DMS 273 treated with DMSO at 0.1 percent for 48 hours (cell line): ENCODE measurements around the gene GPR160.
"Not testable (repeated sequence)": the region's sequence is repeated elsewhere in the genome, so short reads cannot be mapped to it uniquely, and the experiment has no call there.

Experiments
- DNase-seq: peaks from one replicate; lab custom pipeline; 2025; lab: John Stamatoyannopoulos, UW

GPR160 gene

GRCh38 chr3:170111147-170111771 lies 73.5 kb downstream of the GPR160 start:
- DNase-seq = no peak

DNA sequence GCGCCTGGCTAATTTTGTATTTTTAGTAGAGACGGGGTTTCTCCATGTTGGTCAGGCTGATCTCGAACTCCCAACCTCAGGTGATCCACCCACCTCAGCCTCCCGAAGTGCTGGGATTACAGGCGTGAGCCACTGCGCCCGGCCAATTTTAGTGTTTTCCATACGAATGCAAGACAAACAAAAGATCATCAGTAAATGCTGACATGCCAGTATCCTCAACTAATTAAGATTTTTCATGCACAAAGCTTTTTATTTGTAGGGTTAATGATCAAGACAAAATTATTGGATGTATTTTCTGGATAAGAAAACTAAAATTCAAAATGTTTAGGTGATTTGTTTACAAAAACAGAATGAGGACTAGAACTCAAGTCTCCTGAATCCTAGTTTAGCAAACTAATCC lies 76.4 kb downstream of the GPR160 start:
- not testable (repeated sequence) for DNase-seq

GRCh38 chr3:170117134-170117533 lies 79.3 kb downstream of the GPR160 start:
- DNase-seq = no peak

DNA sequence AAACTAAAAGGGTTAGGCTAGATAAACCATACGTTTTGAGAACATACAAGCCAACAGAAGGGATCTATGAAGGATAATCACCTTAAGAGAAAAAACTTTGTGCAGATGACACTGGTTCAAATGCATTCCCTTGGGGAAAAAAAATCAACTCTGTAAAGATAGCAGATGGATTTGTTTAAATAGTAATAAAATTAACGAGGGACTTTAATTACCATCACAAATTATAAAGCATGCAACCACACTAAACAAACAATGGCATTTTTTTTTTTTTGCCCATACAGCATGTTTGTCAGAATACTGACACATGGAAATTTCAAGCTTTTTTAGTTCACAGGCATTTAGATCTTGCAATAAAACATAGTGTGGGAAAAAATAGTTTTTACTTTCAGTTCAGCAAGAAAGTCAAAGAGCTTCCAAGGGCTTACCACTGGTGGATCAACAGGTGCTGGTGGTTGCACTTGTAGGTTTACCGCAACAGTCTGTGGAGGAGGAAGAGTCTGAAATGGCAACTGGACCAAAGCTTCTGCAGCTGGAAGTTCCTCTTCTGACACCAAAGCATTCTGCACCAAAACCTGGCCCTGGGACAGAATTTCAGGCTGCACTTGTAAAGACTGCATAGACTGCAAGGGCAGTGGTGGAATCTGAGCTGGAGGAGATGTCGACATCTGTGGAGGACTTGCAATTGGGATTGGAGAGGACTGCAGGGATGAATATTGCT lies 90.6 kb downstream of the GPR160 start:
- peak; percentile 16 for DNase-seq

- DNase-seq = no peak
These were observed 91.2 kb downstream of the GPR160 start for GRCh38 chr3:170128977-170129431.

- no peak for DNase-seq
These were observed 92.7 kb downstream of the GPR160 start for GRCh38 chr3:170130532-170130931.

- DNase-seq = no peak
These were observed 94.5 kb downstream of the GPR160 start for GRCh38 chr3:170132335-170132734.
